ENCODE measurements around the gene ASCC1.

ASCC1 gene

GRCh38 chr10:72105710-72106109 is 110.4 kb downstream of the ASCC1 start:
- FAIRE-seq (no peak), DNase-seq (ENCODE audit: insufficient read length, low spot score) (no peak)
- TF ChIP-seq, protein P1, sequence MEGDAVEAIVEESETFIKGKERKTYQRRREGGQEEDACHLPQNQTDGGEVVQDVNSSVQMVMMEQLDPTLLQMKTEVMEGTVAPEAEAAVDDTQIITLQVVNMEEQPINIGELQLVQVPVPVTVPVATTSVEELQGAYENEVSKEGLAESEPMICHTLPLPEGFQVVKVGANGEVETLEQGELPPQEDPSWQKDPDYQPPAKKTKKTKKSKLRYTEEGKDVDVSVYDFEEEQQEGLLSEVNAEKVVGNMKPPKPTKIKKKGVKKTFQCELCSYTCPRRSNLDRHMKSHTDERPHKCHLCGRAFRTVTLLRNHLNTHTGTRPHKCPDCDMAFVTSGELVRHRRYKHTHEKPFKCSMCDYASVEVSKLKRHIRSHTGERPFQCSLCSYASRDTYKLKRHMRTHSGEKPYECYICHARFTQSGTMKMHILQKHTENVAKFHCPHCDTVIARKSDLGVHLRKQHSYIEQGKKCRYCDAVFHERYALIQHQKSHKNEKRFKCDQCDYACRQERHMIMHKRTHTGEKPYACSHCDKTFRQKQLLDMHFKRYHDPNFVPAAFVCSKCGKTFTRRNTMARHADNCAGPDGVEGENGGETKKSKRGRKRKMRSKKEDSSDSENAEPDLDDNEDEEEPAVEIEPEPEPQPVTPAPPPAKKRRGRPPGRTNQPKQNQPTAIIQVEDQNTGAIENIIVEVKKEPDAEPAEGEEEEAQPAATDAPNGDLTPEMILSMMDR (IDR thresholded peaks at IDR 0.05; ENCODE audit: insufficient read depth, missing control alignments), result no peak

DNA sequence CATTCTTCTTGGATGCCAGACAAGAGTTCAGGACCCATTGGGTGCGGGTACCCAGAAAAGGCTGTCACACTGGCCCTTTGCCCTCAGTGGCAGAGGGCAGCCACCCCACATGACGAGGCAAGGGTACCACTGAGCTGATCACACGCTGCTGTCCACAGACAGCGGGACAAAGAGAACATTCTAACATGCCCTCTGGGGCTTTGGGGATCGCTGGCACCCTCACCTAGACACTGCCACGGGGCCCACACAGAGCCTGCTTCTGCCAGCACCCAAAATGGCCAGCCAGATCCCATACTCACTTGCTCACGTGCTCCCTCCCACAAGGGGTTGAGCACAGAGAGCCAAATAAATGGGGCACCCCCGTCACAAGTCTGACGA is 111.0 kb downstream of the ASCC1 start:
- FAIRE-seq (no peak), DNase-seq (ENCODE audit: insufficient read length, low spot score) (no peak)
- TF ChIP-seq, protein P1 (IDR thresholded peaks at IDR 0.05; ENCODE audit: insufficient read depth, missing control alignments), result no peak

DNA sequence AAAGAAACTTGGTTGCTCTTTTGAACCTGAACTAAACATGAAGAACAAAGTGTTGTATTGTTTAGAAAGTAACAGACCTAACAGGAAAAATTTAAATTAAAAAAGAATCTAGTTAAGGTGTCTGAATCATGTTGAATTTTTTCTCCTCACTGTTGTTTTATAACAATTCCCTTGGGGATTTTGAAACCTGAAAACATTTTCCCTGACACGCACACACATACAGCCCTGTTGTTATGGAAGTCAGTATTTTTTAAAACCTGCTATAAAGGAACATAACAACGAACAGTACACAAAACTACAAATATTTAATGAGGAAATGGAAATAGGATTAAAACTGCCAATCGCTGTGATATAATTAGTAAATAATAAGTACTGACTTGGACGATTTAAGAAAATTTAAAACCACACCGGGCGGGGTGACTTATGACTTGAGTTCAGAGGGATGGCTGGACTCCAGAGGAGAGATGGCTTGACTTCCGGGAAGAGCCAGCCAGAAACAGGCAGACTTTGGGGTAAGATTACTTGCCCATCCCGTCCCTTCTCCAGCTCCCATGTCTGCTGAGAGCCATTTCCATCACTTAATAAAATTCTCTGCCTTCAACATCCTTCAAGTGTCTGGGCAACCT is 111.5 kb downstream of the ASCC1 start:
- FAIRE-seq (no peak), DNase-seq (ENCODE audit: insufficient read length, low spot score) (no peak)
- TF ChIP-seq, protein P1 (IDR thresholded peaks at IDR 0.05; ENCODE audit: insufficient read depth, missing control alignments), result no peak

- FAIRE-seq, result no peak
- TF ChIP-seq, protein P1 (IDR thresholded peaks at IDR 0.05; ENCODE audit: insufficient read depth, missing control alignments), result no peak
- DNase-seq (ENCODE audit: insufficient read length, low spot score), result no peak
These were observed 116.5 kb downstream of the ASCC1 start for GRCh38 chr10:72099600-72099921.

DNA sequence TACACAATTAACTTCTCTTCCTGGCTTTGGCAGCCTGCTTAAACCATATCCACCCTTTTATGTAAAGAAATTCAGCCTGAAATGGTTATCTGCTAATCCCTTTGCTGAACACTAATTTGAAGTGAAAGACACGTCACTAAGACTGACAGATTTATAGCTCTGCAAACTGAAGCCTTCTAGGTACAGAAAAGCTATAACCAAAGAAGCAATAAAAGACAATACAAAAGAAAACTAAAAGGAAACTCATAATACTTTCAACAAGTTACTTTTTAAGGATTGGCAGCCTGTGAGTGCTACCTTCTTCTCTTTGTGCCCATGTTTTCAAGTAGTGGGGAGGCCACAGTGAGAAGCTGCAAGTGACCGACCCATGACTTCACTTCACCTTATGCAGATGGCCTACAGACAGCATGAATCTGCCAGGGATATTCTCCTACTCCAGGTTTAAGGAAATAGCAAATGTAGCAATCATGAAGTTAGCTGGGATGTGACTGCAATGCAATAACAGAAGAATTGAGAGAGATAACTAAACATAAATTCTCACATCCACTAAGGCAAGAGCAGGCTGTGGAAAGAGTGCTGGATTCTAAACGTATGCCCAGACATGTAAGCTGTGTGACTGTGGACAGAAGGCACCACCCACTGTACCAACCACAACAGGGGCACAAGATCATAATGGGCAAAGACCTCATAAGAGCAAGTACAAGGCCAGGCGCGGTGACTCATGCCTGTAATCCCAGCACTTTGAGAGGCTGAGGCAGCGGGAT is 117.1 kb downstream of the ASCC1 start:
- FAIRE-seq, result no peak
- TF ChIP-seq, protein P1 (IDR thresholded peaks at IDR 0.05; ENCODE audit: insufficient read depth, missing control alignments), result no peak

GRCh38 chr10:72098301-72098835 is 117.7 kb downstream of the ASCC1 start:
- FAIRE-seq (no peak), DNase-seq (ENCODE audit: insufficient read length, low spot score) (no peak)
- TF ChIP-seq, protein P1 (IDR thresholded peaks at IDR 0.05; ENCODE audit: insufficient read depth, missing control alignments), result no peak

More for the DNA sequence above, 117.1 kb downstream of the ASCC1 start:
- no peak for DNase-seq (ENCODE audit: insufficient read length, low spot score)
